A549 (cell line): ENCODE measurements around the gene FXYD7.

Source experiments
- CTCF ChIP-seq: fragments of >200 bp; sonication (Bioruptor Twin); formaldehyde crosslinking; IDR thresholded peaks from 3 replicates; pipeline ENCODE4 v1.5.1; 2016
- NR3C1 ChIP-seq: fragments of >200 bp; sonication (Bioruptor Twin); formaldehyde crosslinking; IDR thresholded peaks from 3 replicates; pipeline ENCODE4 v1.6.1; 2017
- RNF2 ChIP-seq: fragments of 200-600 bp; sonication (generic); IDR thresholded peaks from 2 replicates; pipeline ENCODE4 v1.6.1; 2016; ENCODE audit warnings: low read depth, mild to moderate bottlenecking, antibody characterized with exemption, moderate library complexity, borderline replicate concordance

GRCh38 chr19:35105047-35105410 is 38.0 kb upstream of the FXYD7 start:
- TF ChIP-seq RNF2, result no peak
- TF ChIP-seq NR3C1, result no peak
- no peak for TF ChIP-seq CTCF
